Fibroblast of lung (primary cell): ENCODE data around the gene CYP11A1. TPM values are rescaled to one million over a fixed set of nuclear protein-coding genes. Genes with fewer than 3 reads are reported as not detected.
A peak's percentile ranks its signal among the peaks of the same experiment; 100 is the strongest.

ENCODE experiments used
- DNase-seq, 2 donors: peaks; one replicate each; pipeline versions ENCODE4 v3.0.0 to v3.0.0-alpha.2; 2010; ENCODE audit warnings: low read depth in 2 of 2
- H2AFZ ChIP-seq: 2 replicates; pipeline ENCODE4 v1.5.1; 2012; ENCODE audit warnings: low read length, control low read depth, inconsistent platforms
- H3K27ac ChIP-seq: 2 replicates; pipeline ENCODE4 v1.5.1; 2011; ENCODE audit warnings: low read length, control low read depth; ENCODE audit not compliant: insufficient read depth
- H3K27me3 ChIP-seq: 2 replicates; pipeline ENCODE4 v1.5.1; 2011; ENCODE audit warnings: mild to moderate bottlenecking, low read length; ENCODE audit not compliant: control insufficient read depth, insufficient read depth
- H3K36me3 ChIP-seq: 2 replicates; pipeline ENCODE4 v1.5.1; 2011; ENCODE audit warnings: low read length; ENCODE audit not compliant: control insufficient read depth, insufficient read depth
- H3K4me1 ChIP-seq: 2 replicates; pipeline ENCODE4 v1.5.1; 2011; ENCODE audit warnings: low read length; ENCODE audit not compliant: control insufficient read depth, insufficient read depth; ENCODE audit errors: extremely low read depth
- H3K4me2 ChIP-seq: 2 replicates; pipeline ENCODE4 v1.5.1; 2011; ENCODE audit warnings: low read length, control low read depth; ENCODE audit not compliant: insufficient read depth; ENCODE audit errors: extremely low read depth
- H3K4me3 ChIP-seq, 4 experiments: fragments of 200-600 bp in 1 of 4; sonication (generic) in 1 of 4; replicated peaks in 1 of 4; 2 replicates each; pipeline ENCODE4 v1.5.1; 2011 to 2016; ENCODE audit warnings: low read length in 4 of 4, low read depth in 3 of 4, mild to moderate bottlenecking in 3 of 4, control low read depth in 2 of 4, inconsistent platforms in 1 of 4, mixed read lengths in 1 of 4; ENCODE audit not compliant: insufficient read depth in 1 of 4; ENCODE audit errors: control extremely low read depth in 1 of 4
- H3K79me2 ChIP-seq: 2 replicates; pipeline ENCODE4 v1.5.1; 2012; ENCODE audit warnings: mild to moderate bottlenecking, low read length, inconsistent platforms; ENCODE audit not compliant: control insufficient read depth, insufficient read depth
- H3K9ac ChIP-seq: 2 replicates; pipeline ENCODE4 v1.5.1; 2011; ENCODE audit warnings: mild to moderate bottlenecking, low read length, control low read depth; ENCODE audit not compliant: insufficient read depth
- H3K9me3 ChIP-seq: 2 replicates; pipeline ENCODE4 v1.5.1; 2012; ENCODE audit warnings: low read depth, low read length; ENCODE audit not compliant: control insufficient read depth, insufficient read depth
- H4K20me1 ChIP-seq: 2 replicates; pipeline ENCODE4 v1.5.1; 2011; ENCODE audit warnings: low read length; ENCODE audit not compliant: control insufficient read depth, insufficient read depth; ENCODE audit errors: extremely low read depth
- EZH2 ChIP-seq: IDR thresholded peaks from 2 replicates; pipeline ENCODE4 v1.5.1; 2012; ENCODE audit warnings: low read length, control low read depth, mild to moderate bottlenecking; ENCODE audit errors: missing control alignments
- polyA plus RNA-seq, 2 donors: library from polyadenylated mRNA; depleted of rRNA in 1 of 2; stranded (reverse) in 1 of 2; unstranded in 1 of 2; fragments of >200 nt; gene quantifications; 2 replicates each; pipeline ENCODE4 v1.2.1, GENCODE V29; 2011 to 2012; ENCODE audit warnings: missing spikeins in 1 of 2
- total RNA-seq: library from RNA; depleted of rRNA; stranded (reverse); fragments of >200 nt; gene quantifications from 2 replicates; pipeline ENCODE4 v1.2.1, GENCODE V29; 2014
- TF ChIP-seq, protein P1 (sequence below), 2 donors: IDR thresholded peaks in 1 of 2; conservative IDR thresholded peaks in 1 of 2; 1 replicate in 1 of 2; 2 replicates in 1 of 2; pipeline ENCODE4 v1.5.1; 2011 to 2012; ENCODE audit warnings: low read length in 2 of 2, control low read depth in 1 of 2, inconsistent platforms in 1 of 2, low read depth in 1 of 2, mild to moderate bottlenecking in 1 of 2

CYP11A1 gene
- total and polyA plus RNA-seq, 2 donors (not counting 1 experiment from before 2014, with no cell fraction given): 0.07 to 0.33 TPM

DNA sequence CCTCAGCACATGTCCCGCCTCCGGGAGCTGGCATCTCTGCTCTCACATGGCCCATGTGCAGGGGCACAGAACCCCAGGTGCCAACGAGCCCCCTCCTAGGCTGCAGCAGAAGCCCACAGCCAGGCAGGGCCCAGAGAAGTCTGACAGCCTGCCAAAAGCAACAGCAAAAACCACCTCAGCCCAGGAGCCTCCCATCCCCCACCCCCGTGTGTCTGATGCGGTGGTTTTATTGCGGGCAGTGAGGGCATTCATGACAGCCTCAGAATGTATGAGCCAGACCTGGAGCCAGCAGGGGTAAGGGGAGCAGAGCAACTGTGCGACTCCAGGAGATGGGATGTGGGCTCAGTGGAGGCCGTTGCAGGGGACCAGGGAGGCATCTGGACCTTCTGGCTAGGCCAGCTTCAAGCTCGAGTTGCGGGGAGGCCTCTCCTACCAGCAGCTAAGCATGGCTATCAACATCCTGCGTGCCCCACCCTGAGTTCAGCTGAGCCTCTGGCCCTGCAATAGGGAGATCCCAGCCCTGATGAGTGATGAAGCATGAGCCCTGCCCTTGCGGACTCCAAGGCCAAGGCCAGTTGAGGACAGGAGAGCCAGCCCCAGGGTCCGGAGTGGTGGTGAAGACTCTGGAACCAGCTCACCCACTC lies 52.5 kb downstream of the CYP11A1 start:
- Histone ChIP-seq H3K9me3 (no peaks in the 10 kb centered on the region), H3K27me3 (no peaks in the 10 kb centered on the region), H3K9ac (no peak overlapping the region), H3K4me1 (peaks cover 21% of the 10 kb centered on the region), H3K27ac (no peak overlapping the region), H2AFZ (no peak overlapping the region), H3K36me3 (no peaks in the 10 kb centered on the region), H3K79me2 (no peaks in the 10 kb centered on the region), H3K4me3 (no peak overlapping the region), H3K4me2 (no peak overlapping the region), H4K20me1 (no peaks in the 10 kb centered on the region)
- TF ChIP-seq, protein P1, sequence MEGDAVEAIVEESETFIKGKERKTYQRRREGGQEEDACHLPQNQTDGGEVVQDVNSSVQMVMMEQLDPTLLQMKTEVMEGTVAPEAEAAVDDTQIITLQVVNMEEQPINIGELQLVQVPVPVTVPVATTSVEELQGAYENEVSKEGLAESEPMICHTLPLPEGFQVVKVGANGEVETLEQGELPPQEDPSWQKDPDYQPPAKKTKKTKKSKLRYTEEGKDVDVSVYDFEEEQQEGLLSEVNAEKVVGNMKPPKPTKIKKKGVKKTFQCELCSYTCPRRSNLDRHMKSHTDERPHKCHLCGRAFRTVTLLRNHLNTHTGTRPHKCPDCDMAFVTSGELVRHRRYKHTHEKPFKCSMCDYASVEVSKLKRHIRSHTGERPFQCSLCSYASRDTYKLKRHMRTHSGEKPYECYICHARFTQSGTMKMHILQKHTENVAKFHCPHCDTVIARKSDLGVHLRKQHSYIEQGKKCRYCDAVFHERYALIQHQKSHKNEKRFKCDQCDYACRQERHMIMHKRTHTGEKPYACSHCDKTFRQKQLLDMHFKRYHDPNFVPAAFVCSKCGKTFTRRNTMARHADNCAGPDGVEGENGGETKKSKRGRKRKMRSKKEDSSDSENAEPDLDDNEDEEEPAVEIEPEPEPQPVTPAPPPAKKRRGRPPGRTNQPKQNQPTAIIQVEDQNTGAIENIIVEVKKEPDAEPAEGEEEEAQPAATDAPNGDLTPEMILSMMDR (conservative IDR thresholded peaks at IDR 0.05 in 1 of 2, IDR thresholded peaks at IDR 0.05 in 1 of 2; ENCODE audit: low read depth in 1 of 2, low read length in 2 of 2): no peak
- TF ChIP-seq EZH2: no peak
- peak in 1 of 2 donors; percentile 65 for DNase-seq

DNA sequence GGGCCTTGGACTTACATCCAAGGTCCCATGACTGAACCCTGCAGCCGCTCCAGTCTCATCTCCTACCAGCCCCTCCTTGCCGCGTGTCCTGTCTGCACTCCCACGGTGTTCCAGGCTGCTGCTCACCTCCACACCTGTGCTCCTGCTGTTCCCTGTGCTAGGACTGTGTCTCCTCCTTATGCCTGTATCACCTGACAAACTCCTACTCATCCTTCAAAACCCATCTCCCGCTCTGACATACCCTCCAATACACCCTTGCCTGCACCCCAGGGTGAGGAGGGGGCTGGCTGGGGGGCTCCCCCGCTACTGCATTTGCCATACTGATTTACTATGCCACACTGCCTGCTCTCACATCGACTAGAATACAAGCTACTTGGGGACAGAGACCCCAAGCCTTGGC lies 53.6 kb downstream of the CYP11A1 start:
- Histone ChIP-seq H3K4me1 (peaks cover 19% of the 10 kb centered on the region), H3K4me3 (no peak overlapping the region)

DNA sequence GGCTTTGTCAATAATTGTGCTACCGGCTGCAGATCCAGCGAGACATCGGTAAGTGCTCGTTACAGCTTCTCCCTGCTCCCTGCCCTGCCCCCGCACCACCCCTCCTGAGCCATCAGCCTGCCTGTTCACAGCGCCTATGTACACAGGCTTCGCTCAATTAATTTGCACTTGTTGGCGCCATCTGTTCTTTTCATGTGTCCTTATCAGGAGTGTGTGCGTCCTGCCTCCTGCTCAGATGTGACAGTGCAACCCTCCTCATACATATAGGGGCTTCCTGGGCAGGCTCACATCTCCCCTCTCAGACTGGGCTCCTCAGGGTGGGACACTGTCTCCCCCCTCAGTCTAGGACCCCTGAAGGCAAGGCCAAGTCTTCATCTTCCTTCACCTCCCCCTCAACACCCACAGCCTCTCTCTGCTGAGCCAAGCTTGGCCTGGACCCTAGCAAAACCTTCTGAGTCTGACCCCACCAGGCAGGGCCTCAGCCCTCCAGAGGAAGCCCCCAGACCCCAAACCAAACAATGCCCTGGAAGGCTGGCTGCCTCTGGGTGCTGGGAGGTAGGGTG lies 54.9 kb downstream of the CYP11A1 start:
- peaks cover 13% of the 10 kb centered on the region for H3K4me1 ChIP-seq
- no peak overlapping the region for H3K4me2 ChIP-seq
- TF ChIP-seq, protein P1 (conservative IDR thresholded peaks at IDR 0.05 in 1 of 2, IDR thresholded peaks at IDR 0.05 in 1 of 2; ENCODE audit: low read depth in 1 of 2, low read length in 2 of 2): no peak
- TF ChIP-seq EZH2: no peak
- H2AFZ ChIP-seq: no peak overlapping the region
- H3K27ac ChIP-seq: no peak overlapping the region
- H3K9ac ChIP-seq: no peak overlapping the region
- no peaks in the 10 kb centered on the region for H3K79me2 ChIP-seq
- no peak for DNase-seq
- no peak overlapping the region for H3K4me3 ChIP-seq
- H3K27me3 ChIP-seq: no peaks in the 10 kb centered on the region
- H3K36me3 ChIP-seq: no peaks in the 10 kb centered on the region
- H3K9me3 ChIP-seq: no peaks in the 10 kb centered on the region
- no peaks in the 10 kb centered on the region for H4K20me1 ChIP-seq

More for the DNA sequence above, 53.6 kb downstream of the CYP11A1 start:
- H3K36me3 ChIP-seq: no peaks in the 10 kb centered on the region
- no peaks in the 10 kb centered on the region for H3K27me3 ChIP-seq
- H3K27ac ChIP-seq: no peak overlapping the region
- H3K9ac ChIP-seq: no peak overlapping the region
- H3K4me2 ChIP-seq: no peak overlapping the region
- no peaks in the 10 kb centered on the region for H4K20me1 ChIP-seq
- no peaks in the 10 kb centered on the region for H3K79me2 ChIP-seq
- TF ChIP-seq EZH2: no peak
- TF ChIP-seq, protein P1 (conservative IDR thresholded peaks at IDR 0.05 in 1 of 2, IDR thresholded peaks at IDR 0.05 in 1 of 2; ENCODE audit: low read depth in 1 of 2, low read length in 2 of 2): no peak
- no peak for DNase-seq
- H3K9me3 ChIP-seq: no peaks in the 10 kb centered on the region
- no peak overlapping the region for H2AFZ ChIP-seq
